ENCODE data around the gene BRF1.

BRF1 gene

GRCh38 chr14:105177082-105177481 is 123.7 kb downstream of the BRF1 start:
- H3K27me3 ChIP-seq (ENCODE audit: control insufficient read depth, insufficient read depth, low read length): no peaks in the 10 kb centered on the region
- H3K36me3 ChIP-seq (ENCODE audit: control insufficient read depth, insufficient read depth, low read length): no peaks in the 10 kb centered on the region
- no peak overlapping the region for H3K4me3 ChIP-seq (ENCODE audit: low read length)
- no peak overlapping the region for H3K9ac ChIP-seq (ENCODE audit: low read length)
- no peak overlapping the region for H3K27ac ChIP-seq (ENCODE audit: low read depth, low read length)
- H3K4me1 ChIP-seq (ENCODE audit: control insufficient read depth, insufficient read depth, low read length): no peaks in the 10 kb centered on the region

GRCh38 chr14:105176513-105176912 is 124.3 kb downstream of the BRF1 start:
- Histone ChIP-seq H3K4me1 (ENCODE audit: control insufficient read depth, insufficient read depth, low read length) (no peaks in the 10 kb centered on the region), H3K27ac (ENCODE audit: low read depth, low read length) (no peak overlapping the region), H3K36me3 (ENCODE audit: control insufficient read depth, insufficient read depth, low read length) (no peaks in the 10 kb centered on the region), H3K4me3 (ENCODE audit: low read length) (no peak overlapping the region), H3K27me3 (ENCODE audit: control insufficient read depth, insufficient read depth, low read length) (no peaks in the 10 kb centered on the region), H3K9ac (ENCODE audit: low read length) (no peak overlapping the region)

GRCh38 chr14:105173901-105174894 is 126.6 kb downstream of the BRF1 start:
- Histone ChIP-seq H3K27ac (ENCODE audit: low read depth, low read length) (no peak overlapping the region), H3K27me3 (ENCODE audit: control insufficient read depth, insufficient read depth, low read length) (peaks cover 7% of the 10 kb centered on the region), H3K4me1 (ENCODE audit: control insufficient read depth, insufficient read depth, low read length) (no peaks in the 10 kb centered on the region), H3K9ac (ENCODE audit: low read length) (no peak overlapping the region), H3K36me3 (ENCODE audit: control insufficient read depth, insufficient read depth, low read length) (no peaks in the 10 kb centered on the region), H3K4me3 (ENCODE audit: low read length) (no peak overlapping the region)

- Histone ChIP-seq H3K27me3 (ENCODE audit: control insufficient read depth, insufficient read depth, low read length) (peaks cover 11% of the 10 kb centered on the region), H3K4me3 (ENCODE audit: low read length) (no peak overlapping the region), H3K36me3 (ENCODE audit: control insufficient read depth, insufficient read depth, low read length) (no peaks in the 10 kb centered on the region), H3K9ac (ENCODE audit: low read length) (no peak overlapping the region), H3K4me1 (ENCODE audit: control insufficient read depth, insufficient read depth, low read length) (no peaks in the 10 kb centered on the region), H3K27ac (ENCODE audit: low read depth, low read length) (no peak overlapping the region)
Observed at GRCh38 chr14:105173145-105173544, 127.7 kb downstream of the BRF1 start.

- no peak overlapping the region for H3K9ac ChIP-seq (ENCODE audit: low read length)
- H3K4me1 ChIP-seq (ENCODE audit: control insufficient read depth, insufficient read depth, low read length): no peaks in the 10 kb centered on the region
- H3K27ac ChIP-seq (ENCODE audit: low read depth, low read length): no peak overlapping the region
- H3K36me3 ChIP-seq (ENCODE audit: control insufficient read depth, insufficient read depth, low read length): no peaks in the 10 kb centered on the region
- no peak overlapping the region for H3K4me3 ChIP-seq (ENCODE audit: low read length)
- peaks cover 11% of the 10 kb centered on the region for H3K27me3 ChIP-seq (ENCODE audit: control insufficient read depth, insufficient read depth, low read length)
Observed at GRCh38 chr14:105172476-105172875, 128.3 kb downstream of the BRF1 start.

GRCh38 chr14:105171004-105171673 is 129.7 kb downstream of the BRF1 start:
- no peak overlapping the region for H3K9ac ChIP-seq (ENCODE audit: low read length)
- no peaks in the 10 kb centered on the region for H3K36me3 ChIP-seq (ENCODE audit: control insufficient read depth, insufficient read depth, low read length)
- H3K4me3 ChIP-seq (ENCODE audit: low read length): no peak overlapping the region
- no peaks in the 10 kb centered on the region for H3K4me1 ChIP-seq (ENCODE audit: control insufficient read depth, insufficient read depth, low read length)
- peaks cover 11% of the 10 kb centered on the region for H3K27me3 ChIP-seq (ENCODE audit: control insufficient read depth, insufficient read depth, low read length)
- no peak overlapping the region for H3K27ac ChIP-seq (ENCODE audit: low read depth, low read length)

- H3K9ac ChIP-seq (ENCODE audit: low read length): no peak overlapping the region
- H3K27ac ChIP-seq (ENCODE audit: low read depth, low read length): no peak overlapping the region
- no peaks in the 10 kb centered on the region for H3K36me3 ChIP-seq (ENCODE audit: control insufficient read depth, insufficient read depth, low read length)
- no peak overlapping the region for H3K4me3 ChIP-seq (ENCODE audit: low read length)
- no peaks in the 10 kb centered on the region for H3K4me1 ChIP-seq (ENCODE audit: control insufficient read depth, insufficient read depth, low read length)
- peaks cover 11% of the 10 kb centered on the region for H3K27me3 ChIP-seq (ENCODE audit: control insufficient read depth, insufficient read depth, low read length)
Observed at GRCh38 chr14:105169776-105170655, 130.8 kb downstream of the BRF1 start.

- Histone ChIP-seq H3K36me3 (ENCODE audit: control insufficient read depth, insufficient read depth, low read length) (no peaks in the 10 kb centered on the region), H3K4me3 (ENCODE audit: low read length) (peak overlapping the region; percentile 36), H3K27ac (ENCODE audit: low read depth, low read length) (no peak overlapping the region), H3K27me3 (ENCODE audit: control insufficient read depth, insufficient read depth, low read length) (peaks cover 11% of the 10 kb centered on the region), H3K4me1 (ENCODE audit: control insufficient read depth, insufficient read depth, low read length) (no peaks in the 10 kb centered on the region), H3K9ac (ENCODE audit: low read length) (no peak overlapping the region)
Observed at GRCh38 chr14:105168979-105169507, 131.8 kb downstream of the BRF1 start.

- Histone ChIP-seq H3K27me3 (ENCODE audit: control insufficient read depth, insufficient read depth, low read length) (peaks cover 11% of the 10 kb centered on the region), H3K4me3 (ENCODE audit: low read length) (peak within 1 kb of the TSS; percentile 59), H3K9ac (ENCODE audit: low read length) (no peak within 1 kb of the TSS), H3K4me1 (ENCODE audit: control insufficient read depth, insufficient read depth, low read length) (no peaks in the 10 kb centered on the region), H3K36me3 (ENCODE audit: control insufficient read depth, insufficient read depth, low read length) (no peaks in the 10 kb centered on the region), H3K27ac (ENCODE audit: low read depth, low read length) (no peak within 1 kb of the TSS)
Observed at GRCh38 chr14:105168496-105168978, 132.3 kb downstream of the BRF1 start, which contains the start of gene JAG2. JAG2 (minus strand) TSS chr14:105168776; CDS start chr14:105168420, 356 bp downstream.

- Histone ChIP-seq H3K36me3 (ENCODE audit: control insufficient read depth, insufficient read depth, low read length) (no peaks in the 10 kb centered on the region), H3K9ac (ENCODE audit: low read length) (no peak overlapping the region), H3K4me3 (ENCODE audit: low read length) (peak overlapping the region; percentile 59), H3K27ac (ENCODE audit: low read depth, low read length) (no peak overlapping the region), H3K4me1 (ENCODE audit: control insufficient read depth, insufficient read depth, low read length) (no peaks in the 10 kb centered on the region), H3K27me3 (ENCODE audit: control insufficient read depth, insufficient read depth, low read length) (peaks cover 11% of the 10 kb centered on the region)
Observed at GRCh38 chr14:105168093-105168420, 132.7 kb downstream of the BRF1 start.

GRCh38 chr14:105167303-105168092 is 133.3 kb downstream of the BRF1 start:
- Histone ChIP-seq H3K9ac (ENCODE audit: low read length) (no peak overlapping the region), H3K4me1 (ENCODE audit: control insufficient read depth, insufficient read depth, low read length) (no peaks in the 10 kb centered on the region), H3K27ac (ENCODE audit: low read depth, low read length) (no peak overlapping the region), H3K36me3 (ENCODE audit: control insufficient read depth, insufficient read depth, low read length) (no peaks in the 10 kb centered on the region), H3K27me3 (ENCODE audit: control insufficient read depth, insufficient read depth, low read length) (peaks cover 11% of the 10 kb centered on the region), H3K4me3 (ENCODE audit: low read length) (peak overlapping the region; percentile 59)
